ENCODE results near the gene AKR1B1.

DNA sequence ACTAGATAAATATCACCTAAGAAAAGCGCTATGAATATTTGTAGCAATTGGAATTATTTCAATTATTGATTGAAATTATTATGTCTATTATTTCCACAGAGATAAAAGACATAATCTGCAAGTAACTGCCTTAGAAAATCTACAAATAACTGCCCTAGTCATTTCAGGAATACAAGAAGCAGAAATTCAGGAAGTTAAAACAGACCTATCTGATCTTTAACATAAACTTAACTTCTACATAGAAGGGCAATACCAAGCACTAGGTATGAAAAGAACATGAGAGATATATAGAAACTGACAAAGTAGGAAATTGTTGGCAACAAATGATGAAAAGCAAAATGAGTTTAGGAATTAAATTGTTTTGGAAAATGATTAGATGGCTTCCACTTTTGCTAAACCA is 36.6 kb upstream of the AKR1B1 start:
- TF ChIP-seq, protein P1, sequence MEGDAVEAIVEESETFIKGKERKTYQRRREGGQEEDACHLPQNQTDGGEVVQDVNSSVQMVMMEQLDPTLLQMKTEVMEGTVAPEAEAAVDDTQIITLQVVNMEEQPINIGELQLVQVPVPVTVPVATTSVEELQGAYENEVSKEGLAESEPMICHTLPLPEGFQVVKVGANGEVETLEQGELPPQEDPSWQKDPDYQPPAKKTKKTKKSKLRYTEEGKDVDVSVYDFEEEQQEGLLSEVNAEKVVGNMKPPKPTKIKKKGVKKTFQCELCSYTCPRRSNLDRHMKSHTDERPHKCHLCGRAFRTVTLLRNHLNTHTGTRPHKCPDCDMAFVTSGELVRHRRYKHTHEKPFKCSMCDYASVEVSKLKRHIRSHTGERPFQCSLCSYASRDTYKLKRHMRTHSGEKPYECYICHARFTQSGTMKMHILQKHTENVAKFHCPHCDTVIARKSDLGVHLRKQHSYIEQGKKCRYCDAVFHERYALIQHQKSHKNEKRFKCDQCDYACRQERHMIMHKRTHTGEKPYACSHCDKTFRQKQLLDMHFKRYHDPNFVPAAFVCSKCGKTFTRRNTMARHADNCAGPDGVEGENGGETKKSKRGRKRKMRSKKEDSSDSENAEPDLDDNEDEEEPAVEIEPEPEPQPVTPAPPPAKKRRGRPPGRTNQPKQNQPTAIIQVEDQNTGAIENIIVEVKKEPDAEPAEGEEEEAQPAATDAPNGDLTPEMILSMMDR (IDR thresholded peaks at IDR 0.05) = no peak
- TF ChIP-seq RAD21 (IDR thresholded peaks at IDR 0.05; ENCODE audit: low read length) = no peak
- TF ChIP-seq RCOR1 (IDR thresholded peaks at IDR 0.05; ENCODE audit: low read length) = no peak

Data from SK-N-SH (cell line).